MCF 10A (cell line): ENCODE data around the gene RASGRP3. TPM values are rescaled to one million over a fixed set of nuclear protein-coding genes. Genes with fewer than 3 reads are reported as not detected.

ENCODE experiments used
- BruUV-seq: library from RNA; stranded (reverse); fragments of 400-500 nt; replicated peaks from 2 replicates; lab custom pipeline; 2021; lab: Mats Ljungman, UMichigan
- CTCF ChIA-PET: fragments of 300-600 bp; sonication (Branson Sonifier 250); formaldehyde crosslinking; extraction: SDS; loops from one replicate; lab custom pipeline; 2021; ENCODE audit warnings: antibody characterized with exemption, inconsistent platforms; lab: Yijun Ruan, JAX
- POLR2A ChIA-PET: fragments of 300-600, 350-650 bp; sonication (Branson Sonifier 250); formaldehyde crosslinking; extraction: SDS; loops from one replicate; lab custom pipeline; 2020; ENCODE audit warnings: antibody characterized with exemption, inconsistent platforms; lab: Yijun Ruan, JAX
- DNase-seq: peaks from one replicate; pipeline ENCODE4 v3.0.0-alpha.2; 2018; ENCODE audit not compliant: unreplicated experiment
- H3K27ac Mint-ChIP-seq: one replicate; pipeline ENCODE4 v1.8.0; 2022; ENCODE audit warnings: mild to moderate bottlenecking, low read depth, mixed read lengths; ENCODE audit not compliant: unreplicated experiment
- H3K27me3 Mint-ChIP-seq: one replicate; pipeline ENCODE4 v1.8.0; 2022; ENCODE audit warnings: mixed read lengths; ENCODE audit not compliant: insufficient read depth, unreplicated experiment
- H3K36me3 Mint-ChIP-seq: one replicate; pipeline ENCODE4 v1.8.0; 2022; ENCODE audit warnings: mild to moderate bottlenecking, moderate library complexity, mixed read lengths; ENCODE audit not compliant: insufficient read depth, unreplicated experiment
- H3K4me1 Mint-ChIP-seq: one replicate; pipeline ENCODE4 v1.8.0; 2022; ENCODE audit warnings: mixed read lengths; ENCODE audit not compliant: insufficient read depth, unreplicated experiment
- H3K4me3 Mint-ChIP-seq: one replicate; pipeline ENCODE4 v1.8.0; 2022; ENCODE audit warnings: mild to moderate bottlenecking, moderate library complexity, mixed read lengths; ENCODE audit not compliant: unreplicated experiment
- H3K9me3 Mint-ChIP-seq: one replicate; pipeline ENCODE4 v1.8.0; 2022; ENCODE audit warnings: mixed read lengths; ENCODE audit not compliant: unreplicated experiment
- intact Hi-C: fragments of 100-400 bp; cut with micrococcal nuclease; formaldehyde crosslinking; loops from 2 replicates; pipeline ENCODE4 v1.14.1; 2022
- total RNA-seq: library from RNA; stranded (reverse); gene quantifications from 2 replicates; pipeline ENCODE4 v1.2.3, GENCODE V29; 2022
- TF ChIP-seq, protein P1 (sequence below): fragments of 200-600 bp; IDR thresholded peaks from one replicate; pipeline ENCODE4 v1.8.0; 2022; ENCODE audit warnings: antibody characterized with exemption, mild to moderate bottlenecking; ENCODE audit not compliant: unreplicated experiment

Gene RASGRP3
- total RNA-seq, 1 experiment from 2014 or later = 0.26 TPM

GRCh38 chr2:33478968-33479731 is 2.7 kb downstream of the RASGRP3 start:
- no peaks in the 10 kb centered on the region for H3K4me1 Mint-ChIP-seq
- POLR2A ChIA-PET = no interaction called here
- DNase-seq = no peak
- no TSS peak for BruUV-seq
- TF ChIP-seq, protein P1, sequence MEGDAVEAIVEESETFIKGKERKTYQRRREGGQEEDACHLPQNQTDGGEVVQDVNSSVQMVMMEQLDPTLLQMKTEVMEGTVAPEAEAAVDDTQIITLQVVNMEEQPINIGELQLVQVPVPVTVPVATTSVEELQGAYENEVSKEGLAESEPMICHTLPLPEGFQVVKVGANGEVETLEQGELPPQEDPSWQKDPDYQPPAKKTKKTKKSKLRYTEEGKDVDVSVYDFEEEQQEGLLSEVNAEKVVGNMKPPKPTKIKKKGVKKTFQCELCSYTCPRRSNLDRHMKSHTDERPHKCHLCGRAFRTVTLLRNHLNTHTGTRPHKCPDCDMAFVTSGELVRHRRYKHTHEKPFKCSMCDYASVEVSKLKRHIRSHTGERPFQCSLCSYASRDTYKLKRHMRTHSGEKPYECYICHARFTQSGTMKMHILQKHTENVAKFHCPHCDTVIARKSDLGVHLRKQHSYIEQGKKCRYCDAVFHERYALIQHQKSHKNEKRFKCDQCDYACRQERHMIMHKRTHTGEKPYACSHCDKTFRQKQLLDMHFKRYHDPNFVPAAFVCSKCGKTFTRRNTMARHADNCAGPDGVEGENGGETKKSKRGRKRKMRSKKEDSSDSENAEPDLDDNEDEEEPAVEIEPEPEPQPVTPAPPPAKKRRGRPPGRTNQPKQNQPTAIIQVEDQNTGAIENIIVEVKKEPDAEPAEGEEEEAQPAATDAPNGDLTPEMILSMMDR = no peak
- intact Hi-C loops = no loop called here
- no peak overlapping the region for H3K4me3 Mint-ChIP-seq
- H3K27ac Mint-ChIP-seq = no peak overlapping the region
- H3K27me3 Mint-ChIP-seq = no peaks in the 10 kb centered on the region
- no peaks in the 10 kb centered on the region for H3K9me3 Mint-ChIP-seq
- CTCF ChIA-PET = interaction anchor here (0.5 to 0.9 kb wide), 5 partner anchors 16 to 123 kb away, joined by 3 read pairs; no protein-coding TSS in a partner anchor
- no peaks in the 10 kb centered on the region for H3K36me3 Mint-ChIP-seq

GRCh38 chr2:33482518-33482917 is 6.1 kb downstream of the RASGRP3 start:
- Mint-ChIP-seq H3K27ac (no peak overlapping the region), H3K27me3 (no peaks in the 10 kb centered on the region), H3K36me3 (no peaks in the 10 kb centered on the region), H3K4me3 (no peak overlapping the region), H3K9me3 (peaks cover 13% of the 10 kb centered on the region), H3K4me1 (no peaks in the 10 kb centered on the region)
- POLR2A ChIA-PET = no interaction called here
- intact Hi-C loops = no loop called here
- DNase-seq = no peak
- TF ChIP-seq, protein P1 = no peak
- CTCF ChIA-PET = interaction anchor here (0.8 kb wide), 1 partner anchor 10 kb away, joined by 4 read pairs; no protein-coding TSS in a partner anchor
- no TSS peak for BruUV-seq

DNA sequence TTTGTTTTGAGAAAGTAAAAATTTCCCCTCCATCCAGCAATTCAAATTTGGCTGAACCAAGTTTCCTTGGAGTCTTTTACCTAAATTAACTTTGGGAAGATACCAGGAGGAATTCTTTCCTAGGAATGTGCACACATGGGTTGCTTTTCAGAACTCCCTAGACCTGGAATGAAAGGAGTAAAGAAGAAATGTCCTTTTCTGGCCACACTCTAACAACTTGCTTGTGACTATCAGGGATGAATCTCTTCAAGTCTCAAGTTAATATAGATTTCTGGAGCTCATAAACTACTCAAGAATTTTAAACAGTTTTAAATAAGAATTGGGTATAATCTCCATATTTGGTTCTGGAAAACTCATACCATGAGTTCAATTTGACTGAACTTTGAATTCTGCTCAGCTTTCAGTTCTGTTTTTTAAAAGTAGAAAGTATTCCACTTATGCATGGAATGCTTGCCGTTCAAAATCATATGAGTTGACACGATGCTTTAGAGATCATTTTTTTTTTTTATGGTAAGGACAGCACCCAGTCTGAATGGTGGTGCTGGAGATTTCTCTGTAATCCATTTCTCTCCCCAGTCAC is 7.7 kb downstream of the RASGRP3 start:
- H3K27ac Mint-ChIP-seq = no peak overlapping the region
- no peak for DNase-seq
- no peak overlapping the region for H3K4me3 Mint-ChIP-seq
- H3K27me3 Mint-ChIP-seq = no peaks in the 10 kb centered on the region
- no TSS peak for BruUV-seq
- H3K4me1 Mint-ChIP-seq = no peaks in the 10 kb centered on the region
- peaks cover 13% of the 10 kb centered on the region for H3K9me3 Mint-ChIP-seq
- TF ChIP-seq, protein P1 = no peak
- CTCF ChIA-PET = no interaction called here
- intact Hi-C loops = no loop called here
- no peaks in the 10 kb centered on the region for H3K36me3 Mint-ChIP-seq
- POLR2A ChIA-PET = interaction anchor here (0.7 kb wide), 1 partner anchor 465 kb away, joined by 4 read pairs; no protein-coding TSS in a partner anchor

DNA sequence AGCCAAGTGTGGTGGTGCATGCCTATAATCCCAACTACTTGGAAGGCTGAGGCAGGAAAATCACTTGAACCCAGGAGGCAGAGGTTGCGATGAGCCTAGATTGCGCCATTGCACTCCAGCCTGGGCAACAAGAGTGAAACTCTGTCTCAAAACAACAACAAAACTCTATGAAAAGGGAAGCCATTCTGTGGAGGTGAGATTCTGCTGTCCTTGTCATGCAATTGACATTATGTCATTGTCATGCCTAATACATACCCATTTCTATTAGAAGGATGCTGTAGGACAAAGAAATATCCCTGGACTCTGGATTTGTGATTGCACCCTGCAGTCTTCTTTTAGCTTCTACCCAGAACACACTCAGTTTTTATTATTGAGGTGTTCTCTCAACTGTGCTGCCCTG is 8.6 kb downstream of the RASGRP3 start:
- CTCF ChIA-PET = interaction anchor here (0.6 kb wide), 1 partner anchor 14 kb away, joined by 4 read pairs; no protein-coding TSS in a partner anchor
- TF ChIP-seq, protein P1 = no peak
- no peak overlapping the region for H3K4me3 Mint-ChIP-seq
- H3K27me3 Mint-ChIP-seq = no peaks in the 10 kb centered on the region
- no peaks in the 10 kb centered on the region for H3K36me3 Mint-ChIP-seq
- intact Hi-C loops = no loop called here
- DNase-seq = no peak
- H3K27ac Mint-ChIP-seq = no peak overlapping the region
- no TSS peak for BruUV-seq
- peaks cover 13% of the 10 kb centered on the region for H3K9me3 Mint-ChIP-seq
- POLR2A ChIA-PET = interaction anchor here (0.7 kb wide), 1 partner anchor 262 kb away, joined by 3 read pairs; no protein-coding TSS in a partner anchor
- no peaks in the 10 kb centered on the region for H3K4me1 Mint-ChIP-seq
